ENCODE results near the gene EMC6. TPM values are rescaled to one million over a fixed set of nuclear protein-coding genes. Genes with fewer than 3 reads are reported as not detected.

Gene EMC6
- total RNA-seq, 1 donor from 2014 or later = 33.1 TPM

GRCh38 chr17:3710951-3711383, 42.4 kb downstream of the EMC6 start:
- Mint-ChIP-seq H3K36me3 (peaks cover 10% of the 10 kb centered on the region), H3K9me3 (no peaks in the 10 kb centered on the region), H3K27me3 (ENCODE audit: low read depth) (no peaks in the 10 kb centered on the region), H3K4me3 (no peak overlapping the region), H3K4me1 (no peaks in the 10 kb centered on the region), H3K27ac (no peak overlapping the region)
- no peak for DNase-seq (ENCODE audit: low spot score in 2 of 2, unreplicated experiment in 2 of 2)
- no peak for TF ChIP-seq CTCF (IDR thresholded peaks at IDR 0.05; ENCODE audit: unreplicated experiment)

- H3K36me3 Mint-ChIP-seq = peaks cover 14% of the 10 kb centered on the region
- H3K4me3 Mint-ChIP-seq = no peak overlapping the region
- no peak for TF ChIP-seq CTCF (IDR thresholded peaks at IDR 0.05; ENCODE audit: unreplicated experiment)
- no peak for DNase-seq (ENCODE audit: low spot score in 2 of 2, unreplicated experiment in 2 of 2)
- H3K9me3 Mint-ChIP-seq = no peaks in the 10 kb centered on the region
- no peaks in the 10 kb centered on the region for H3K4me1 Mint-ChIP-seq
- H3K27ac Mint-ChIP-seq = no peak overlapping the region
- H3K27me3 Mint-ChIP-seq (ENCODE audit: low read depth) = no peaks in the 10 kb centered on the region
These were observed 44.3 kb downstream of the EMC6 start for GRCh38 chr17:3712811-3713463.

- Mint-ChIP-seq H3K4me3 (no peak overlapping the region), H3K27me3 (ENCODE audit: low read depth) (no peaks in the 10 kb centered on the region), H3K4me1 (no peaks in the 10 kb centered on the region), H3K9me3 (no peaks in the 10 kb centered on the region), H3K27ac (no peak overlapping the region), H3K36me3 (peaks cover 20% of the 10 kb centered on the region)
- TF ChIP-seq CTCF (IDR thresholded peaks at IDR 0.05; ENCODE audit: unreplicated experiment) = no peak
- no peak for DNase-seq (ENCODE audit: low spot score in 2 of 2, unreplicated experiment in 2 of 2)
These were observed 46.7 kb downstream of the EMC6 start for GRCh38 chr17:3715296-3715695.

- Mint-ChIP-seq H3K36me3 (peaks cover 18% of the 10 kb centered on the region), H3K9me3 (no peaks in the 10 kb centered on the region), H3K27ac (no peak overlapping the region), H3K4me3 (no peak overlapping the region), H3K4me1 (peaks cover 8% of the 10 kb centered on the region), H3K27me3 (ENCODE audit: low read depth) (no peaks in the 10 kb centered on the region)
- TF ChIP-seq CTCF (IDR thresholded peaks at IDR 0.05; ENCODE audit: unreplicated experiment) = no peak
- no peak for DNase-seq (ENCODE audit: low spot score in 2 of 2, unreplicated experiment in 2 of 2)
These were observed 49.6 kb downstream of the EMC6 start for GRCh38 chr17:3718201-3718600.

GRCh38 chr17:3719265-3719664, 50.7 kb downstream of the EMC6 start:
- no peak overlapping the region for H3K27ac Mint-ChIP-seq
- no peaks in the 10 kb centered on the region for H3K9me3 Mint-ChIP-seq
- no peak for TF ChIP-seq CTCF (IDR thresholded peaks at IDR 0.05; ENCODE audit: unreplicated experiment)
- DNase-seq (ENCODE audit: low spot score in 2 of 2, unreplicated experiment in 2 of 2) = no peak
- H3K36me3 Mint-ChIP-seq = peaks cover 18% of the 10 kb centered on the region
- H3K4me3 Mint-ChIP-seq = no peak overlapping the region
- H3K27me3 Mint-ChIP-seq (ENCODE audit: low read depth) = no peaks in the 10 kb centered on the region
- peaks cover 8% of the 10 kb centered on the region for H3K4me1 Mint-ChIP-seq

Other genes with a start within 250 kb of the EMC6 start
- not detected in 3 replicates for gene OR1E2, start 235.0 kb upstream of the EMC6 start, total RNA-seq
- gene SPATA22, start 197.0 kb upstream of the EMC6 start, total RNA-seq = not detected in 3 replicates
- 0.07 to 0.16 TPM in 2 of 3 replicates, not detected in the other for gene ASPA, start 192.8 kb upstream of the EMC6 start, total RNA-seq
- 3.4 to 4.0 TPM (median 3.6 TPM) in 3 replicates for gene TRPV3, start 111.0 kb upstream of the EMC6 start, total RNA-seq
- gene TRPV1, start 59.4 kb upstream of the EMC6 start, total RNA-seq = 9.5 to 14.2 TPM (median 11.6 TPM) in 3 replicates
- gene SHPK, start 32.6 kb upstream of the EMC6 start, total RNA-seq = 17.6 to 19.3 TPM (median 18.9 TPM) in 3 replicates
- 11.1 to 13.4 TPM (median 12.0 TPM) in 3 replicates for gene CTNS, start 32.1 kb upstream of the EMC6 start, total RNA-seq
- 133 to 136 TPM (median 135 TPM) in 3 replicates for gene TAX1BP3, start 234 bp upstream of the EMC6 start, total RNA-seq
- 0.18 to 0.66 TPM (median 0.24 TPM) in 3 replicates for gene P2RX5, start 27.3 kb downstream of the EMC6 start, total RNA-seq
- 4.2 to 5.2 TPM (median 4.4 TPM) in 3 replicates for gene HASPIN, start 55.1 kb downstream of the EMC6 start, total RNA-seq
- gene ITGAE, start 132.4 kb downstream of the EMC6 start, total RNA-seq = 19.8 to 20.6 TPM (median 20.4 TPM) in 3 replicates
- gene NCBP3, start 177.4 kb downstream of the EMC6 start, total RNA-seq = 88.8 to 97.0 TPM (median 91.4 TPM) in 3 replicates
- 3.8 to 4.3 TPM (median 4.3 TPM) in 3 replicates for gene CAMKK1, start 224.2 kb downstream of the EMC6 start, total RNA-seq
- gene P2RX1, start 247.7 kb downstream of the EMC6 start, total RNA-seq = 0.16 to 0.22 TPM (median 0.18 TPM) in 3 replicates

Measured in mesothelial cell of epicardium (in vitro differentiated cells).